IPS DF 6.9 (cell line): ENCODE measurements around the gene CDH4.

Experiments used
- DNase-seq: peaks from one replicate; pipeline ENCODE4 v3.0.0-alpha.2; 2013; ENCODE audit warnings: low read depth, low spot score
- H3K27ac ChIP-seq: one replicate; pipeline ENCODE4 v1.5.1; 2013; ENCODE audit warnings: low read length, control low read depth
- H3K27me3 ChIP-seq: 2 replicates; pipeline ENCODE4 v1.6.1; 2013; ENCODE audit warnings: mild to moderate bottlenecking, low read length; ENCODE audit not compliant: control insufficient read depth, insufficient read depth
- H3K36me3 ChIP-seq: 2 replicates; pipeline ENCODE4 v1.6.1; 2013; ENCODE audit warnings: low read length; ENCODE audit not compliant: control insufficient read depth, insufficient read depth
- H3K4me1 ChIP-seq: 2 replicates; pipeline ENCODE4 v1.6.1; 2013; ENCODE audit warnings: low read length; ENCODE audit not compliant: control insufficient read depth, insufficient read depth
- H3K4me3 ChIP-seq: 2 replicates; pipeline ENCODE4 v1.5.1; 2013; ENCODE audit warnings: mild to moderate bottlenecking, low read length
- H3K9me3 ChIP-seq: 2 replicates; pipeline ENCODE4 v1.6.1; 2013; ENCODE audit warnings: low read length, inconsistent platforms; ENCODE audit not compliant: control insufficient read depth, insufficient read depth
- whole genome bisulfite sequencing: extraction: QIAGEN DNeasy Blood & Tissue Kit; methylation state at CpG from one replicate; pipeline ENCODE4 v1.1.7; 2013; ENCODE audit warnings: mixed read lengths, missing lambda C conversion rate; ENCODE audit not compliant: insufficient read length, insufficient coverage; 5-methylcytosine and 5-hydroxymethylcytosine counted together

Gene CDH4

DNA sequence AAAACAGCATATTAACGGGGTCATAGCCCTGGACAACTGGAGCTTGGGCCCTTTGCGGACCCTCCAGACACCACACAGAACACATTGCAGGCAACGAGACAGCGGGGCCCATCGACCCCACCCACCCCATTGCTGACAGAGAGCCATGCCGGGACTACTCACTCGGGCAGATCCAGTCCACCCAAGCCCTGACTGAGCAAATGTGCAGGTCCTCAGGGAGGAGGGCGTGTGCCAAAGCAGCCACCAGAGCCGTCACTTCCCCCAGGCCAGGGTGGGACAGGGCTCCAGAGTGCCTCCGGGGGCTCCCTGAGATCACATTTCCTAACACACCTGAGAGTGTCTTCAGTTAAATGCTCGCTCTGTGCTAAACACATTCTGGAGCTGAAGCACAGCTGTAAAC, 114.9 kb downstream of the CDH4 start:
- Histone ChIP-seq H3K4me3 (no peak overlapping the region; the same call in 1 of the 2 replicates), H3K4me1 (peaks cover 3% of the 10 kb centered on the region; the same call in 1 of the 2 replicates), H3K27ac (no peak overlapping the region), H3K9me3 (no peaks in the 10 kb centered on the region), H3K27me3 (no peaks in the 10 kb centered on the region), H3K36me3 (no peaks in the 10 kb centered on the region)
- WGBS = no CpG with 5 or more reads among the region's 11 CpGs
- DNase-seq = no peak

DNA sequence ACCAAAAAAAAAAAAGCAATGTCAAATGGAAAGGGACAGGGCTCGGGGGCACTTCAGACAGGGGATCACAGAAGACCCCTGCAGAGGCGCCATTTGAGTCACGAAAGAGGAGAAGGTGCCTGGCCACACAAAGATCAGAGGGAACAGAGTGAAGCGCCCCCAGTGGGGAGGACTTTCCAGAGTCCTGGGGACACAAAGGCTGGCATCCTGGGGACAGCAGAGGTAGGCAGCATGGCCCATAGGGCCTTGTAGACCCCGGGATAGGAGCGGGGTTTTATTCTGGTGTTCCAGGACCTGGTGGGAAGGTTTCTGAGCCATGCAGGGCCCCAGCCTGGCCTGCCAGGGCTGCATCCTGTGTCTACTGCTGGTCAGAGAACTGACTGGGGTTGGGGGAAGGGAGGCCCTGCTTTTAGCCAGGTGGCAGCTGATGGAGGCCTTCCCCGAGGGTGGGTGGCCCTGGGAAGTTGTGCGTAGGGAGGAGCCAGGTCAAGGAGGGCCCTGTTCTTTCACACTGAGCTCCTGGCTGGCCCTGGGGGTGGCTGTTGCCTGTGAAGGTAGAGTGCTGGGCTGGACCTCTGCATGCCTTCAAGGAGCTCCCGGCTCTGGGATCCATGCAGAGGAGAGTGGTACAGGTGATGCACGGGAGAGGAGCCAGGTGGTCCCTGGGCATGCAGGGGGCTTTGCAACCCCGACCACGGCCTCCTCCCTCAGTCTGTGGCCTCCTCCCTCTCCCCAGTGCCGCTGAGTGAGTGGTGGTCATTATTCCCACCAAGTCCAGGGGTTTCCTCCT, 117.9 kb downstream of the CDH4 start:
- Histone ChIP-seq H3K4me1 (peaks cover 3% of the 10 kb centered on the region; the same call in 1 of the 2 replicates), H3K9me3 (no peaks in the 10 kb centered on the region), H3K27me3 (no peaks in the 10 kb centered on the region), H3K27ac (no peak overlapping the region), H3K36me3 (no peaks in the 10 kb centered on the region), H3K4me3 (no peak overlapping the region)
- DNase-seq = no peak
- no CpG with 5 or more reads among the region's 13 CpGs for WGBS

DNA sequence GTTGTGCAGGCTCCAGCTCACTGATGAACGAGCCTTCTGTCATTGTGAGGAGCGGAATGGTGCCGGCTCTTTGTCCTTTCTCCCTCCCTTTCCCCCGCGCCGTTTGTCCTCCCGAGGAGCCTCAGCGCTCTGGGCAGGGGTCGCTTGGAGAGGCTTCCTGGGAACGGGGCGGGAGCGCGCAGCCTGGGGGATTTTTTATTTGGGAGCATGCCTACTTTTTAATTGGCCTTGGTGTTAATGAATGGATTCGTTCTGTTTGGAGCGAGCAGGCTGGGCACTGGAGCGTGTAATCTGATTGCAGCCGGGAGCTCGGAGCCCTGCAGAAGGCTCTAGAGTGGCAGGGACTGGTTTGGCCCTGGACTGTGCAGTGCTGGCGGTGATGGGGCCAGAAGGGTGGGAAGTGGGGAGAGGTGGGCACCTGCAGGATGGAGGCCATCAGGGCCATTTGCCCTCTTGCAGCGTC, 118.8 kb downstream of the CDH4 start:
- Histone ChIP-seq H3K27ac (no peak overlapping the region), H3K4me3 (no peak overlapping the region; the same call in 1 of the 2 replicates), H3K36me3 (no peaks in the 10 kb centered on the region), H3K27me3 (no peaks in the 10 kb centered on the region), H3K9me3 (no peaks in the 10 kb centered on the region), H3K4me1 (peaks cover 3% of the 10 kb centered on the region; the same call in 1 of the 2 replicates)
- DNase-seq = no peak
- no CpG with 5 or more reads among the region's 20 CpGs for WGBS

DNA sequence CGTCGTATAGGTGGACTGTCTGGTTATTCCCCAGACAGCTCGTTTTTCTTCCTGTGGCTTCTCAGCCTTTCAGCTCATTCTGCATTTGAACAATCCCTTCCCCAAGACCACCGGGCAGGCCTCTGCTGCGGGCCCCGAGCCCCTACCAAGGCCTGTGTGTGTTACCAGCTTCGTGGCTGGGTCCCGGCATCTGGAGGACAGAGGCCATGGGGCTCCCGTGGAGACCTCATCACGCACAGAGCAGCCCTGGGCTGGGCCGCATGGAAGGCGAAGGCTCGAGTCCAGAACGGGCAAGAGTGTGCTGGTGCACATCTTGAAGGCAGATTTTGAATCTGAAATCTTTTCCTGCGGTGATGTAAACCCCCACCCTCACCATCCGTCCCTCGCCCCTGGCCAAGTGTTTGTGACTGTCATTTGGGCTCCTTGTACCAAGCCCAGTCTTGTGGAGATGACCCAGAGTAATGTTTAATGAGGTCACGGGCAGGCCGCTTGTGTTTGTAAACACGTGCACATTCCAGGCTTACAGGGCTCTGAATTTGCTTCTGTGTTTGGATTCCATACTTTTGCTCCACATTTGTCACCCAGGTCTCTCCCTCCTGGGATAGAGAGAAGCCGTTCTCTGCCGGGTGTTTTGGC, 119.6 kb downstream of the CDH4 start:
- no CpG with 5 or more reads among the region's 22 CpGs for WGBS
- Histone ChIP-seq H3K27me3 (no peaks in the 10 kb centered on the region), H3K27ac (no peak overlapping the region), H3K4me3 (no peak overlapping the region), H3K4me1 (peaks cover 3% of the 10 kb centered on the region; the same call in 1 of the 2 replicates), H3K36me3 (no peaks in the 10 kb centered on the region), H3K9me3 (no peaks in the 10 kb centered on the region)
- no peak for DNase-seq

DNA sequence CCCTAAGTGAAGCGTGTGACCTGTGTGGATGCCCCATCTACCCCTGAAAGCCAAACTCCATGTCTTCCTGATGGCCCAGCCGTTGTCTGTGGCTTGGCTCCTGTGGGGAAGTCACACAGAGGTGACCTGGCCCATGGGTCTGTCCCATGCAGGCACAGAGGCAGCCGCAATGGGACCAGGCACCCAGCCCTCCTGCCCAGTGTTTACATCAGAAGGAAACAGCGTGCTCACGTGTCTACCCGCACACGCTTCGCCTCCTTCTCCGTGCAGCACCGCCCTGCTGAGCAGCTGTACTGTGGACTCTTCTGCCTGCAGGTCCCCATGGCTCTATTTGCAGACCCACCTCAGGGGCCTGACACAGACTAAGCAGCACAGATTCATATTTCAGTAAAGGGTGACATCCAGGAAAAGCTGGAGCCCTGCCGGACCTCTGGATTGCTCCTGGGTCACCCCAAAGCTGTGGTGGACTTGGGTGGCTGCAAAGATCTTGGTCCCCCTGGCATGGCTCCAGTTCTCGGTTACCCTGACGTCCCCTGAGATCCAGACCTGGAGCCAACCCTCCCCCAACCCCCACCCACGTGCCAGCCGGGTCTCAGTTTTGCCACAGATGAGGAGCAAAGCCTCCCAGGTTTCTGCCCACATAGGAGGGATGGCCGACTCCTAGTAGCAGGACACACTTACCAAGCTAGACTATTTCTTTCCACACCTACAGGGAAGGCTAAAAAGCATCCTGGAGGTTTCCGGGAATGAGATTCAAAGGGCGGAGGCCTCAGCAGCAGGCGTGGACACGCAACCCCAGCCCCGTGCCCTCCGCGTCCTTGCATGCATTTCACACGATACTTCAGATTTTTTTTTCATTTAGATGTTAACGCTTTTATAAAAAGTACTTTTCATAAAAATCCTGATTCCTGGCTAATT, 120.3 kb downstream of the CDH4 start:
- WGBS = no CpG with 5 or more reads among the region's 25 CpGs
- no peak for DNase-seq
- Histone ChIP-seq H3K27me3 (no peaks in the 10 kb centered on the region), H3K27ac (no peak overlapping the region), H3K36me3 (no peaks in the 10 kb centered on the region), H3K4me1 (peaks cover 3% of the 10 kb centered on the region; the same call in 1 of the 2 replicates), H3K9me3 (no peaks in the 10 kb centered on the region), H3K4me3 (no peak overlapping the region)

DNA sequence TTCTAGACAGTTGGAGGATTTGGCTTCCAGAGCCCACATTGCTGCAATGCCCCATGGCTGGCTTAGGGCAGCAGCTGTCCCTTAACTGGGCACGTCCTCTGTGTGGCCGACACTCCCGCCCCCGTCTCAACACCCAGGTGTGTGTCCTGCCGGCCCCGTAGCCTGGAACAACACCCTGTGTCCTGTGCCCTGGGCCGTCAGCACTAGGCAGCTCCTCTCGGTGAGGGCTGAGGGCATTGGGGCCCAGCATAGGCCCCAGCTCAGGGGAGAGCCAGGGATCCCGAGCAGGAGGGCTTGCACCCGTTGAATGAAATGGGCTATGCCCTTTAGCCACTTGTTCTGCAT, 121.0 kb downstream of the CDH4 start:
- no peaks in the 10 kb centered on the region for H3K27me3 ChIP-seq
- H3K4me3 ChIP-seq = no peak overlapping the region

DNA sequence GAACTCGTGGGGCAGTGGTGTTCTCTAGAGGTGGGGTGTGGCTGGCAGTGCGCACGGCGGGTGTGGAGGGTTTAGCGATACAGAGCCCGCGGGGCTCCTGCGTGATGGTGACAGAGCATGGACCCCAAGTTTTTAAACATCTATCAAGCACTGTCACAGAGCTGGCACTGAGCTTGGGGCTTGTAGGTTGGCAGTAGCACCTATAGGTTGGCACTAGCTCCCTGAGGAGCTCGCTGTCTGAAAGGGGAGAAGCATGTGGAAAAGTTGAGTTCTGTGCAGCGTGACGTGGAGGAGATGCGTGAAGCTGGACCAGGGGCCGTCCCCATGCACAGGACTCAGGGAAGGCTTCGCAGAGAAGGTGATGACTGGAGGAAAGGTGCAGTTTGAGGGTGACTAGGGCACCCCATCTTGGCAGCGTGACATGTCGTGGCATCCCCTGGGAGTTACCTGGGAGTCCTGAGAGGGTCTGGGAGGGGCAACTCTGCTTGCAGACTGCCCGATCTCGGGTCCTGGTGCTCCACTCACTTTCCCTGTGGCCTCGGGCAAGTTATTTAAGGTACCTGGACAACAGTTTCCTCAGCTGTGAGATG, 122.0 kb downstream of the CDH4 start:
- no CpG with 5 or more reads among the region's 19 CpGs for WGBS
- Histone ChIP-seq H3K27me3 (no peaks in the 10 kb centered on the region), H3K4me1 (peaks cover 3% of the 10 kb centered on the region; the same call in 1 of the 2 replicates), H3K9me3 (no peaks in the 10 kb centered on the region), H3K27ac (no peak overlapping the region), H3K4me3 (no peak overlapping the region), H3K36me3 (no peaks in the 10 kb centered on the region)
- no peak for DNase-seq

More for the DNA sequence above, 121.0 kb downstream of the CDH4 start:
- no peak for DNase-seq
- peaks cover 3% of the 10 kb centered on the region; the same call in 1 of the 2 replicates for H3K4me1 ChIP-seq
- no peaks in the 10 kb centered on the region for H3K9me3 ChIP-seq
- no CpG with 5 or more reads among the region's 10 CpGs for WGBS
- H3K36me3 ChIP-seq = no peaks in the 10 kb centered on the region
- H3K27ac ChIP-seq = no peak overlapping the region

DNA sequence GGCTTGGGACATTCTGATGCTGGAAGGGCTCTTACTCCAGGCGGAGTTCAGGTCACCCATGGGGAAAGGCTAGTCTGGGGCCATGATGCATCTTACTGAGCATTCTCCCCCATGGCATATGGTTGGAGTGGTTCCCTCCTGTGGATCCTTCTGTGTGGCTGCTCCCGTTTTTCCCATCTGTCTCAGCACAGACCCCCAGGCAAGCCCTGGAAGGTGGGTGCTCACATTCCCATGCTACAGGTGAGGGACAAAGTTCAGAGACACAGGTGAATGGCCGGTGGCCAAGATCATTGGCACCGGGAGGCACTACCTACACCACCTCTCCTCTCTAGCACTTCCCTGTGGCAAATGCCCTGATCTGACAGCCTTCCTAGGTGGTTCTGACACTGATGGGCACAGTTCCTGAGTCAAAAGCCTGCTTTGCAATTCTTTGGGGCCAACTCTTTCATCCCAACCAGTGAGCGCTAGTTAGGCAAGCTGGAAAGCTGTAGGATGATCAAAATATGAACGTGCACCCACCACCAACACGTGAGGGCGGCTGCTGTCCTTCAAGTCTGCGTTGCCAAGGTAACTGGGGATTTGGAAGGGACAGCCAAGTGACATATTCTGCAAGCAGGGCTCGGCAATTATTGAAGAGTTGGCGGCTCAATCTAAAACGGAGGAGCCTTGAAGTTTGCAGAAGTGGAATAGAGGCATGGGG, 124.6 kb downstream of the CDH4 start:
- Histone ChIP-seq H3K4me1 (no peaks in the 10 kb centered on the region), H3K36me3 (no peaks in the 10 kb centered on the region), H3K27me3 (no peaks in the 10 kb centered on the region), H3K27ac (no peak overlapping the region), H3K4me3 (no peak overlapping the region), H3K9me3 (no peaks in the 10 kb centered on the region)
- DNase-seq = no peak
- no CpG with 5 or more reads among the region's 12 CpGs for WGBS

DNA sequence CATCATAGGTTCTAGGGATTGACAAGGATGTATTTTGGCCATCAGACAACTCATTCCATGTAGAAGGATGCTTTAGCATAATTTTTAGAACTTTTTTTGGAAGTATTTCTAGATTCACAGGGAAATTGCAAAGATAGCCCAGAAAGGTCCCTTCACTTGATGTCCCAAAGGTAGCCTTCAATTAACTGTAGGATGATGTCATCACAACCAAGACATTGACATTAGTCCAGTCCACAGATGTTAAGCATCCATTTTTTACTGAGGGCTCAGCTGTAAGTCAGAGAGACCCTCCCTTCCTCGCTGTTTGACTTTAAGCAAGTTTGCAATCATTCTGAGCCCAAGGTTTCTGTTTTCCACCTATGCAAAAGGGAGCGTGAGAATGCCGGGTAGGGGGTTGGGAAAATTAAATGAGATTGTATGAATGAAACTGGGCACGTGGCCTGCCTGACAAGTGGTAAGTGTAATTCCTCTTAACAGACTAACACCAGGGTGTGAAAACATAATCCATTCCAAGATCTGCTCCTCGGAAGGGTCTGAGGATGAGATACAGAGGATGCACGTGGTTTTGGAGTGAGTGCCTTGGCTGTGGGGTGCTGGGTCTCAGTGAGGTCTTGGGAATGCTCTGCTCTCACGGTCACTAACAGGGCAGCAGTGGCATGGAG, 126.8 kb downstream of the CDH4 start:
- no CpG with 5 or more reads among the region's 7 CpGs for WGBS
- no peak overlapping the region for H3K4me3 ChIP-seq
- H3K4me1 ChIP-seq = no peaks in the 10 kb centered on the region
- DNase-seq = no peak
- no peak overlapping the region for H3K27ac ChIP-seq
- no peaks in the 10 kb centered on the region for H3K27me3 ChIP-seq
- H3K9me3 ChIP-seq = no peaks in the 10 kb centered on the region
- no peaks in the 10 kb centered on the region for H3K36me3 ChIP-seq
